Neutrophil (primary cell): Measurements from ENCODE around the gene DNAJB8.

Source experiments
- H3K27ac ChIP-seq: fragments of 200-600 bp; sonication (generic); 2 replicates; pipeline ENCODE4 v1.5.1; 2016; ENCODE audit warnings: mild to moderate bottlenecking, moderate library complexity
- H3K27me3 ChIP-seq: fragments of 200-600 bp; sonication (generic); 2 replicates; pipeline ENCODE4 v1.6.0; 2016; ENCODE audit warnings: mild to moderate bottlenecking
- H3K36me3 ChIP-seq: fragments of 200-600 bp; sonication (generic); 2 replicates; pipeline ENCODE4 v1.5.1; 2017
- H3K4me1 ChIP-seq, 2 experiments: fragments of 200-600 bp in 1 of 2; sonication (generic) in 1 of 2; 1 replicate in 1 of 2; 2 replicates in 1 of 2; pipeline versions ENCODE4 v1.5.1 to v1.6.1; 2013 to 2016; ENCODE audit warnings: low read depth in 1 of 2, low read length in 1 of 2, mild to moderate bottlenecking in 1 of 2, moderate library complexity in 1 of 2; ENCODE audit not compliant: control insufficient read depth in 1 of 2, insufficient read depth in 1 of 2
- H3K4me3 ChIP-seq, 2 experiments: fragments of 200-600 bp in 1 of 2; sonication (generic) in 1 of 2; 1 replicate in 1 of 2; 2 replicates in 1 of 2; pipeline ENCODE4 v1.5.1; 2013 to 2016; ENCODE audit warnings: low read depth in 1 of 2, low read length in 1 of 2, mild to moderate bottlenecking in 1 of 2, moderate library complexity in 1 of 2
- H3K9me3 ChIP-seq: fragments of 200-600 bp; sonication (generic); 2 replicates; pipeline ENCODE4 v1.5.1; 2016
- CTCF ChIP-seq: fragments of 200-600 bp; sonication (generic); IDR thresholded peaks from 2 replicates; pipeline ENCODE4 v1.5.1; 2016; ENCODE audit warnings: antibody characterized with exemption

The DNAJB8 gene

GRCh38 chr3:128471110-128471509 is 4.4 kb upstream of the DNAJB8 start:
- no peaks in the 10 kb centered on the region for H3K4me1 ChIP-seq

GRCh38 chr3:128470134-128470899 is 3.6 kb upstream of the DNAJB8 start:
- Histone ChIP-seq H3K4me1 (no peaks in the 10 kb centered on the region), H3K27ac (no peak overlapping the region), H3K36me3 (no peaks in the 10 kb centered on the region), H3K27me3 (peaks cover 33% of the 10 kb centered on the region), H3K9me3 (no peaks in the 10 kb centered on the region), H3K4me3 (no peak overlapping the region)
- no peak for TF ChIP-seq CTCF

More at GRCh38 chr3:128471110-128471509, 4.4 kb upstream of the DNAJB8 start:
- Histone ChIP-seq H3K27ac (no peak overlapping the region), H3K36me3 (no peaks in the 10 kb centered on the region), H3K9me3 (no peaks in the 10 kb centered on the region), H3K4me3 (no peak overlapping the region), H3K27me3 (peaks cover 32% of the 10 kb centered on the region)
- TF ChIP-seq CTCF: no peak

GRCh38 chr3:128469556-128469955 is 2.9 kb upstream of the DNAJB8 start:
- Histone ChIP-seq H3K36me3 (no peaks in the 10 kb centered on the region), H3K4me3 (no peak overlapping the region), H3K27me3 (peaks cover 35% of the 10 kb centered on the region), H3K9me3 (no peaks in the 10 kb centered on the region), H3K4me1 (no peaks in the 10 kb centered on the region), H3K27ac (no peak overlapping the region)
- no peak for TF ChIP-seq CTCF

GRCh38 chr3:128468791-128469527 is 2.3 kb upstream of the DNAJB8 start:
- H3K27me3 ChIP-seq: peaks cover 36% of the 10 kb centered on the region
- no peaks in the 10 kb centered on the region for H3K9me3 ChIP-seq
- H3K4me1 ChIP-seq: no peaks in the 10 kb centered on the region
- H3K27ac ChIP-seq: no peak overlapping the region
- TF ChIP-seq CTCF: no peak
- H3K4me3 ChIP-seq: no peak overlapping the region
- H3K36me3 ChIP-seq: no peaks in the 10 kb centered on the region

GRCh38 chr3:128468285-128468790 is 1.6 kb upstream of the DNAJB8 start:
- H3K4me3 ChIP-seq: no peak overlapping the region
- no peak for TF ChIP-seq CTCF
- no peak overlapping the region for H3K27ac ChIP-seq
- no peaks in the 10 kb centered on the region for H3K9me3 ChIP-seq
- no peaks in the 10 kb centered on the region for H3K4me1 ChIP-seq
- H3K36me3 ChIP-seq: no peaks in the 10 kb centered on the region
- peaks cover 36% of the 10 kb centered on the region for H3K27me3 ChIP-seq
